ENCODE measurements around the gene CERS3. TPM values are rescaled to one million over a fixed set of nuclear protein-coding genes. Genes with fewer than 3 reads are reported as not detected.

CERS3 gene
- total RNA-seq, 2 experiments from 2014 or later = 0.34 to 0.44 TPM

- ATAC-seq (ENCODE audit: low read depth) (peak; percentile 80), DNase-seq (peak; percentile 35)
- peaks cover 3% of the 10 kb centered on the region for H3K27me3 Mint-ChIP-seq
- peak overlapping the region; percentile 90 for H3K27ac Mint-ChIP-seq
- H3K36me3 Mint-ChIP-seq = peaks cover 9% of the 10 kb centered on the region
- peaks cover 14% of the 10 kb centered on the region for H3K4me1 Mint-ChIP-seq
- peak overlapping the region; percentile 68 for H3K4me3 Mint-ChIP-seq
- H3K9me3 Mint-ChIP-seq = peaks cover 11% of the 10 kb centered on the region
- POLR2A ChIA-PET = interaction anchor here (1.2 kb wide), 1 partner anchor 83 kb away, joined by 3 read pairs; no protein-coding TSS in a partner anchor
These were observed 8.4 kb downstream of the CERS3 start for GRCh38 chr15:100520132-100520921.

DNA sequence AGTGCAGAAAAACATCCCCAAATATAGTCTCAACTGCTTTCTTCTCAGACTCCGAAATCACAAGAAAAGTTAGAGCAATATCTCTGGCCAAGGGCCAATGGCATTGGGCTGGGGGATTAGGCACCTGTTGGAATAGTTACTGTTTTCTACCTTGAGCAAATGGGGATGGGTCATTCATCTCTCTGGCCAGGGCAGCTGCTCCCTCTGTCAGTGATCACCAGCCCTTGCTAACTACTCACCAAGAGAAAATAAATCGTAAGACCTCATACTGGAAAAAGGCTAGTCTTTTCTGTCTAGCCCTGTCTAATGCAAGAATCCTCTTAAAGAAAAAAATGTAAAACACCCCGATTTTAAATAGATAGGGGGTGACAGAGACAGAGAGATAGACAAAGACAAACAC, 10.9 kb downstream of the CERS3 start:
- DNase-seq (no peak), ATAC-seq (ENCODE audit: low read depth) (no peak)
- POLR2A ChIA-PET = no interaction called here
- peaks cover 14% of the 10 kb centered on the region for H3K4me1 Mint-ChIP-seq
- H3K9me3 Mint-ChIP-seq = peaks cover 7% of the 10 kb centered on the region
- peaks cover 5% of the 10 kb centered on the region for H3K36me3 Mint-ChIP-seq
- H3K27ac Mint-ChIP-seq = peak overlapping the region; percentile 79
- H3K27me3 Mint-ChIP-seq = peaks cover 8% of the 10 kb centered on the region
- no peak overlapping the region for H3K4me3 Mint-ChIP-seq

GRCh38 chr15:100516643-100517512, 11.9 kb downstream of the CERS3 start:
- Mint-ChIP-seq H3K27ac (no peak overlapping the region), H3K4me1 (peaks cover 14% of the 10 kb centered on the region), H3K36me3 (peaks cover 2% of the 10 kb centered on the region), H3K27me3 (peaks cover 8% of the 10 kb centered on the region), H3K4me3 (no peak overlapping the region), H3K9me3 (peaks cover under 1% of the 10 kb centered on the region)
- DNase-seq (no peak), ATAC-seq (ENCODE audit: low read depth) (no peak)
- POLR2A ChIA-PET = no interaction called here

DNA sequence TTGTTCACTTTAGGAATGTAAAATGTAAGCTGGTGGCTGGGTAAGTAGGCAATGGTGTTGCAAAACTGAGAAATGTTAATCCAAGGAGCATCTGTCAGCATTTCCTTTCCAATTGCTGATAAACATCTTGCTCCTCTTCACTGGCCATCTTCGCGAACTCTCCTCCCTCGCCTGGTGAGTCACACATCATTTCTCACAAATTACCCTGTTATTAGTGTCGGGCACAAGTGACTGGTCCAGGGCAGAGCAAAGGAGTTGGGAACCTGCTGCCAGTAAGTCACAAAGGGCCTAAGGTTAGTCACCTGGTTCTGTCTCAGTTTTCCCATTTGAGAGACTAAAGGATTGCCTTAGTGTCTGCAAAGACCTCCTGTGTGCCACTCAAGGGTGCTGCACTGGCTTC, 13.0 kb downstream of the CERS3 start:
- ATAC-seq (ENCODE audit: low read depth) (no peak), DNase-seq (no peak)
- Mint-ChIP-seq H3K36me3 (peaks cover 2% of the 10 kb centered on the region), H3K4me3 (no peak overlapping the region), H3K4me1 (peaks cover 12% of the 10 kb centered on the region), H3K27me3 (peaks cover 8% of the 10 kb centered on the region), H3K27ac (no peak overlapping the region), H3K9me3 (no peaks in the 10 kb centered on the region)
- POLR2A ChIA-PET = no interaction called here

GRCh38 chr15:100508641-100509300, 20.0 kb downstream of the CERS3 start:
- Mint-ChIP-seq H3K27me3 (peaks cover 5% of the 10 kb centered on the region), H3K4me3 (no peak overlapping the region), H3K9me3 (peaks cover 3% of the 10 kb centered on the region), H3K4me1 (no peaks in the 10 kb centered on the region), H3K36me3 (no peaks in the 10 kb centered on the region), H3K27ac (no peak overlapping the region)
- no peak for ATAC-seq (ENCODE audit: low read depth)
- DNase-seq = no peak
- POLR2A ChIA-PET = no interaction called here

GRCh38 chr15:100502651-100503050, 26.1 kb downstream of the CERS3 start:
- Mint-ChIP-seq H3K36me3 (no peaks in the 10 kb centered on the region), H3K4me1 (no peaks in the 10 kb centered on the region), H3K9me3 (peaks cover 9% of the 10 kb centered on the region), H3K27me3 (peaks cover 13% of the 10 kb centered on the region), H3K4me3 (no peak overlapping the region), H3K27ac (no peak overlapping the region)
- DNase-seq = no peak
- POLR2A ChIA-PET = no interaction called here
- no peak for ATAC-seq (ENCODE audit: low read depth)

DNA sequence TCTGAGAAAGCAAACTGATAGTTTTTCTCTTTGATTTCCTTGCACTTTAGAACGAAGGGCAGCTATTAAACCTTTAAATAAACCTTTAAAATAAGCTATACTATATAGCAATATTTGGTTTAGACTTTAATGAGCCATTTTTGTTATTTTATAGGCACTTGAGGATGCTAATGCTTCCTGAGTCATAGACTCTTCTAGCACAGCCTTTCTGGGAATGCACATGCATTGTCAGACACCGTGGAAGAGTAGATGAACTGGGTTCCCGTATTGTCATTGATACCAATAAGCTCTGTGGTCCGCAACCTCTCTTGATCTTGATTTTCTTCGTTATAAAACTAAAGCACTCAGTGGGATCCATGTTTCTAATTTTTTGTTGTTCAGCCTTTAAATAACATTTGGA, 27.6 kb downstream of the CERS3 start:
- Mint-ChIP-seq H3K27me3 (peaks cover 13% of the 10 kb centered on the region), H3K4me3 (no peak overlapping the region), H3K27ac (no peak overlapping the region), H3K9me3 (peaks cover 9% of the 10 kb centered on the region), H3K36me3 (no peaks in the 10 kb centered on the region), H3K4me1 (no peaks in the 10 kb centered on the region)
- ATAC-seq (ENCODE audit: low read depth) (no peak), DNase-seq (no peak)
- POLR2A ChIA-PET = no interaction called here

DNA sequence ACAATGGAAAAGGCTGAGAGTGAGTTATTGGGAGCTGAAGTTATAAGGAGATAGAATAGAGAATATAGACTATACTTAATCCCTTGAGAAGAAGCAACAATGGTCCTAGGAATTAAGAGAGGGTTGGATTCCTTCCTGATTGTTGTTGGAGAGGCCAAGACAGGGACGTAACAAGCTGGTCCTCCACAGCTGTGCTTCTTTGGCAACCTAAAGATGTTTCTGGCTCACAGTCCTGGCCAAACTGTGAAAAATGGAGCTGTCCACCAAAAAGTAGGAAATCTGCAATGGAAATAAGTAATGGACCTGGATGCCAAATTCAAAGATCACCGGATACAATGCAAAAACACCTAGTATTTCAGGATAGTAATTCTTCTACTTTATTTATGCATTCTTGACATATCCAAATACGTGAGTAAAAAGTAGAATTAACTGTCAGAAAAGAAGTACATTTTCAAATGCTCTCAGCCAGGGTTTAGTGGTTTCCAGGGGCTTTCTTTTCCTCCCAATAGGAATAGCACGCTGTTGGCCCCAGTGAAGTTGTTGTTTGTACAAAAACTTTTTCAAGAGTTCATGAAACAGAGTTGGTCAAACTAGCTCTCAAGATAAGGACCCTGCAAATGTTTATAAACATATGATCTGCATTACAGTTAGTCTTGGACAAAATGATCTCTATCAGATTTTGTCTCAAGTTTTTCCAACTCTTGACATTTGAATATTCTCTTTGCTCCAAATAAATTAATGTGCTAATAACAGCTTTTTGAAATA, 28.3 kb downstream of the CERS3 start:
- no peaks in the 10 kb centered on the region for H3K4me1 Mint-ChIP-seq
- peaks cover 9% of the 10 kb centered on the region for H3K9me3 Mint-ChIP-seq
- ATAC-seq (ENCODE audit: low read depth) = no peak
- no peak for DNase-seq
- POLR2A ChIA-PET = no interaction called here
- no peaks in the 10 kb centered on the region for H3K36me3 Mint-ChIP-seq
- peaks cover 13% of the 10 kb centered on the region for H3K27me3 Mint-ChIP-seq
- no peak overlapping the region for H3K4me3 Mint-ChIP-seq
- H3K27ac Mint-ChIP-seq = no peak overlapping the region

GRCh38 chr15:100495861-100496260, 32.9 kb downstream of the CERS3 start:
- ATAC-seq (ENCODE audit: low read depth) (no peak), DNase-seq (no peak)
- H3K27me3 Mint-ChIP-seq = peaks cover 16% of the 10 kb centered on the region
- H3K36me3 Mint-ChIP-seq = no peaks in the 10 kb centered on the region
- H3K4me3 Mint-ChIP-seq = no peak overlapping the region
- POLR2A ChIA-PET = no interaction called here
- no peaks in the 10 kb centered on the region for H3K4me1 Mint-ChIP-seq
- no peak overlapping the region for H3K27ac Mint-ChIP-seq
- no peaks in the 10 kb centered on the region for H3K9me3 Mint-ChIP-seq

DNA sequence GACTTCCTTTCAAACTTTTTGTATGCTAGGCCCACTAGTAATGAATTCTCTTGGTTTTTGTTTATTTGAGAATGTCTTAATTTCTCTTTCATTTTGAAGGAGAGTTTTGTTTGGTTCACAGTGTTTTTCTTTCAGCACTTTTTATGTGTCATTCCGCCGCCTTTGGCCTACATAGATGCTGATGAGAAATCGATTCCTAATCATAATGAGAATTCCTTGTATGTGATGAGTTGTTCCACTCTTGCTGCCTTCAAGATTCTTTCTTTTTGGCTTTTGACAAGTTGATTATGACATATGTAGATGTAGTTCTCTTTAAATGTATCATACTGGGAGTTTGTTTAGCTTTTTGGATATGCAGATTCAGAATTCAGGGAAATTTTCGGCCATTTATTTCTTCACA, 35.5 kb downstream of the CERS3 start:
- H3K4me3 Mint-ChIP-seq = no peak overlapping the region
- peaks cover 8% of the 10 kb centered on the region for H3K27me3 Mint-ChIP-seq
- no peak overlapping the region for H3K27ac Mint-ChIP-seq
- POLR2A ChIA-PET = no interaction called here
- no peaks in the 10 kb centered on the region for H3K9me3 Mint-ChIP-seq
- no peak for ATAC-seq (ENCODE audit: low read depth)
- H3K4me1 Mint-ChIP-seq = no peaks in the 10 kb centered on the region
- H3K36me3 Mint-ChIP-seq = no peaks in the 10 kb centered on the region
- DNase-seq = no peak

DNA sequence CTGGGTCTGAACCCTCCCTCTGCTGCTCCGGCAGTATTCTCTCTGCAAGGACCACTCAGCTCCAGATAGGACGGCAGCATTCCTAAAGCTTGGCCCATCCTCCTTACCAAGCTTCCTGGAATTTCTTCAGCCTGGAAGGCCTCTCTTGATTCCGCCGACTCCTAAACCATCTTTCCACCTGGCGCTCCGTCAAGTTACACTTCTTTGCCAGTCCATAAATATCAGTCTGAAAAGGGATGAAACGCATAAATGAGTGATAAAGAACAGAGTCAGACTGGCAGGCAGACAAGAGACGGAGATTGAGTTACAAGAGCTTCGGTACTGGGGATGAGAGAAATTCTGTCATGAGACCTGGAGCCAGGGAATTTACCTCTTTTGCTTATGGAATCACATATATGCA, 44.3 kb downstream of the CERS3 start:
- POLR2A ChIA-PET = no interaction called here
- H3K36me3 Mint-ChIP-seq = peaks cover 2% of the 10 kb centered on the region
- no peak overlapping the region for H3K27ac Mint-ChIP-seq
- no peaks in the 10 kb centered on the region for H3K27me3 Mint-ChIP-seq
- no peaks in the 10 kb centered on the region for H3K4me1 Mint-ChIP-seq
- no peak for DNase-seq
- H3K4me3 Mint-ChIP-seq = no peak overlapping the region
- no peaks in the 10 kb centered on the region for H3K9me3 Mint-ChIP-seq
- ATAC-seq (ENCODE audit: low read depth) = no peak

DNA sequence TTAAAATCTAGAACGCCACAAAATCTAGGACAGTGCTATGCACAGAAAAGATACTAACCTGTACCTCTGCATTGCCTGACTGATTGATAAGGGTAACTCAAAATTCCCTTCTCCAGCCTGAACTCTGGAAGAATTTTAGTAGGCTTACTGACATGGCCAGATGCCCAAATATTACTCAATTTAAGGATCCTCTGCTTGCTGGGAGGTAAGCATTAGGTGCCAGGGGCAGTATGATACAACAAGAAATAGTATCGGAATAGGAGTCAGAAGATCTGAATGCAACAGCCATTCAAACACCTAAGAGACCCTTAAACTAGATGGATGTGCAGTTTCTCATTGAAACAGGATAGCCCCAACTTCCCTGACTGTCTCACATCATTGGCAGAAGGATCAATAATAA, 45.4 kb downstream of the CERS3 start:
- H3K4me1 Mint-ChIP-seq = no peaks in the 10 kb centered on the region
- ATAC-seq (ENCODE audit: low read depth) = no peak
- no peak overlapping the region for H3K4me3 Mint-ChIP-seq
- no peaks in the 10 kb centered on the region for H3K27me3 Mint-ChIP-seq
- peaks cover 4% of the 10 kb centered on the region for H3K36me3 Mint-ChIP-seq
- no peak overlapping the region for H3K27ac Mint-ChIP-seq
- DNase-seq = no peak
- H3K9me3 Mint-ChIP-seq = peaks cover 9% of the 10 kb centered on the region
- POLR2A ChIA-PET = no interaction called here

- Mint-ChIP-seq H3K4me1 (no peaks in the 10 kb centered on the region), H3K27ac (no peak overlapping the region), H3K27me3 (no peaks in the 10 kb centered on the region), H3K36me3 (peaks cover 4% of the 10 kb centered on the region), H3K9me3 (peaks cover 18% of the 10 kb centered on the region), H3K4me3 (no peak overlapping the region)
- no peak for DNase-seq
- no peak for ATAC-seq (ENCODE audit: low read depth)
- POLR2A ChIA-PET = no interaction called here
These were observed 51.9 kb downstream of the CERS3 start for GRCh38 chr15:100476805-100477204.

Data from activated naive CD8-positive, alpha-beta T cell treated with anti-CD3 and anti-CD28 coated beads, Interleukin-2, amount 10 ng/mL, durations not matched to agents 7 days and 5 days (primary cell).